OCI-LY7 (cell line): ENCODE data around the gene IGFBP1. TPM values are rescaled to one million over a fixed set of nuclear protein-coding genes. Genes with fewer than 3 reads are reported as not detected.

Experiments
- BruUV-seq: library from RNA; stranded (reverse); fragments of 400-500 nt; replicated peaks from 2 replicates; lab custom pipeline; 2021; lab: Mats Ljungman, UMichigan
- CTCF ChIA-PET: fragments of 300-600 bp; sonication (Branson Sonifier 250); formaldehyde crosslinking; loops from one replicate; lab custom pipeline; 2022; ENCODE audit warnings: antibody characterized with exemption; ENCODE audit not compliant: unreplicated experiment; lab: Charles Lee
- POLR2A ChIA-PET: fragments of 300-600 bp; sonication (Branson Sonifier 250); formaldehyde crosslinking; loops from one replicate; lab custom pipeline; 2022; ENCODE audit warnings: antibody characterized with exemption; lab: Charles Lee
- DNase-seq: peaks from one replicate; pipeline ENCODE4 v3.0.0-alpha.2; 2015; ENCODE audit warnings: low spot score
- H2AFZ ChIP-seq: fragments of 200-600 bp; sonication (generic), shearing (Covaris generic); 2 replicates; pipeline ENCODE4 v1.6.1; 2014; ENCODE audit warnings: mild to moderate bottlenecking, antibody characterized with exemption, low read length, moderate library complexity
- H3K27ac ChIP-seq: fragments of 200-600 bp; sonication (generic); 2 replicates; pipeline ENCODE4 v1.5.1; 2014; ENCODE audit warnings: mixed run types, low read depth, mild to moderate bottlenecking, moderate library complexity, low read length, inconsistent platforms; ENCODE audit not compliant: poor library complexity, severe bottlenecking
- H3K36me3 ChIP-seq: fragments of 200-600 bp; sonication (generic); 2 replicates; pipeline ENCODE4 v1.6.1; 2014; ENCODE audit warnings: mild to moderate bottlenecking, antibody characterized with exemption, low read length, moderate library complexity, mixed read lengths; ENCODE audit not compliant: insufficient read depth
- H3K4me1 ChIP-seq: fragments of 200-600 bp; sonication (generic); 2 replicates; pipeline ENCODE4 v1.5.1; 2014; ENCODE audit warnings: mild to moderate bottlenecking, low read length; ENCODE audit not compliant: insufficient read depth, poor library complexity, severe bottlenecking
- H3K4me2 ChIP-seq: fragments of 200-600 bp; sonication (generic); 2 replicates; pipeline ENCODE4 v1.6.1; 2014; ENCODE audit warnings: mild to moderate bottlenecking, low read length
- H3K4me3 ChIP-seq: fragments of 200-600 bp; sonication (generic); 2 replicates; pipeline ENCODE4 v1.5.1; 2014; ENCODE audit warnings: mild to moderate bottlenecking, low read depth, low read length; ENCODE audit not compliant: poor library complexity, severe bottlenecking
- H3K79me2 ChIP-seq: fragments of 200-600 bp; sonication (generic); 2 replicates; pipeline ENCODE4 v1.6.1; 2016; ENCODE audit warnings: low read depth, mild to moderate bottlenecking, low read length, moderate library complexity, mixed read lengths; ENCODE audit not compliant: insufficient read depth
- H3K9me2 ChIP-seq: fragments of 200-600 bp; sonication (generic); 2 replicates; pipeline ENCODE4 v1.6.1; 2016; ENCODE audit warnings: mild to moderate bottlenecking, low read length, mixed read lengths; ENCODE audit not compliant: insufficient read depth
- H3K9me3 ChIP-seq: fragments of 200-600 bp; sonication (generic); 2 replicates; pipeline ENCODE4 v1.6.1; 2014; ENCODE audit warnings: mild to moderate bottlenecking, mixed run types, low read length, mixed read lengths
- H4K20me1 ChIP-seq: fragments of 200-600 bp; sonication (generic); 2 replicates; pipeline ENCODE4 v1.6.1; 2014; ENCODE audit warnings: mild to moderate bottlenecking, antibody characterized with exemption, low read length, moderate library complexity, mixed read lengths; ENCODE audit not compliant: insufficient read depth
- CTCF ChIP-seq: fragments of 200-600 bp; sonication (generic); conservative IDR thresholded peaks from 2 replicates; pipeline ENCODE4 v1.5.1; 2014; ENCODE audit warnings: mild to moderate bottlenecking, antibody characterized with exemption, low read length, moderate library complexity, mixed read lengths
- EZH2phosphoT487 ChIP-seq: fragments of 200-600 bp; sonication (generic); IDR thresholded peaks from 2 replicates; pipeline ENCODE4 v1.6.1; 2018; ENCODE audit warnings: low read depth, borderline replicate concordance, mild to moderate bottlenecking, mixed run types, antibody characterized with exemption, low read length, moderate library complexity, mixed read lengths
- intact Hi-C: fragments of 100-400 bp; cut with micrococcal nuclease; formaldehyde crosslinking; loops from one replicate; pipeline ENCODE4 v1.10.0; 2022; ENCODE audit not compliant: unreplicated experiment
- total RNA-seq, 2 experiments: library from RNA; depleted of rRNA in 1 of 2; stranded (reverse); fragments of >200 nt in 1 of 2; shearing (Covaris generic) in 1 of 2; gene quantifications; 2 replicates each; pipeline ENCODE4 v1.2.3, GENCODE V29; 2014 to 2022

IGFBP1 gene
- total RNA-seq, 2 experiments from 2014 or later: not detected

- Histone ChIP-seq H2AFZ (no peak overlapping the region), H3K9me3 (no peaks in the 10 kb centered on the region), H3K9me2 (no peaks in the 10 kb centered on the region), H3K36me3 (no peaks in the 10 kb centered on the region), H3K27ac (no peak overlapping the region), H4K20me1 (no peaks in the 10 kb centered on the region), H3K4me2 (no peak overlapping the region), H3K4me3 (no peak overlapping the region), H3K79me2 (no peaks in the 10 kb centered on the region), H3K4me1 (no peaks in the 10 kb centered on the region)
- TF ChIP-seq EZH2phosphoT487 (no peak), CTCF (no peak)
- no peak for DNase-seq
- POLR2A ChIA-PET: no interaction called here
- no TSS peak for BruUV-seq
- intact Hi-C loops: no loop called here
- CTCF ChIA-PET: no interaction called here
Measured at GRCh38 chr7:45893996-45894664, 5.8 kb downstream of the IGFBP1 start.

GRCh38 chr7:45894665-45895062 lies 6.4 kb downstream of the IGFBP1 start:
- no peak overlapping the region for H3K4me2 ChIP-seq
- H3K9me2 ChIP-seq: no peaks in the 10 kb centered on the region
- BruUV-seq: no TSS peak
- no peaks in the 10 kb centered on the region for H3K36me3 ChIP-seq
- intact Hi-C loops: no loop called here
- H2AFZ ChIP-seq: no peak overlapping the region
- TF ChIP-seq EZH2phosphoT487 (no peak), CTCF (no peak)
- no peaks in the 10 kb centered on the region for H3K9me3 ChIP-seq
- no peak overlapping the region for H3K4me3 ChIP-seq
- POLR2A ChIA-PET: no interaction called here
- no peak for DNase-seq
- CTCF ChIA-PET: no interaction called here
- no peaks in the 10 kb centered on the region for H3K79me2 ChIP-seq
- H4K20me1 ChIP-seq: no peaks in the 10 kb centered on the region
- H3K4me1 ChIP-seq: no peaks in the 10 kb centered on the region
- H3K27ac ChIP-seq: no peak overlapping the region

- Histone ChIP-seq H3K9me2 (no peaks in the 10 kb centered on the region), H4K20me1 (no peaks in the 10 kb centered on the region), H2AFZ (no peak overlapping the region), H3K9me3 (no peaks in the 10 kb centered on the region), H3K4me1 (no peaks in the 10 kb centered on the region), H3K4me2 (no peak overlapping the region), H3K4me3 (no peak overlapping the region), H3K27ac (no peak overlapping the region), H3K36me3 (no peaks in the 10 kb centered on the region), H3K79me2 (no peaks in the 10 kb centered on the region)
- TF ChIP-seq CTCF: no peak
- TF ChIP-seq EZH2phosphoT487: no peak
- no TSS peak for BruUV-seq
- CTCF ChIA-PET: no interaction called here
- DNase-seq: no peak
- intact Hi-C loops: no loop called here
- POLR2A ChIA-PET: no interaction called here
Measured at GRCh38 chr7:45897042-45897690, 8.9 kb downstream of the IGFBP1 start.
